Fibroblast of skin of back (primary cell): ENCODE data around the gene SNX13.

Experiments
- DNase-seq: peaks from one replicate; pipeline ENCODE4 v3.0.0-alpha.2; 2013

The SNX13 gene

GRCh38 chr7:17774716-17775288 lies 165.5 kb downstream of the SNX13 start:
- DNase-seq = peak; percentile 22

GRCh38 chr7:17774248-17774647 lies 166.0 kb downstream of the SNX13 start:
- DNase-seq = peak; percentile 71

- peak; percentile 59 for DNase-seq
Measured at GRCh38 chr7:17773289-17773626, 167.0 kb downstream of the SNX13 start.

GRCh38 chr7:17772581-17773288 lies 167.6 kb downstream of the SNX13 start:
- no peak for DNase-seq

- DNase-seq = no peak
Measured at GRCh38 chr7:17771901-17772408, 168.3 kb downstream of the SNX13 start.

GRCh38 chr7:17770710-17771375 lies 169.5 kb downstream of the SNX13 start:
- DNase-seq = no peak

GRCh38 chr7:17769918-17770317 lies 170.4 kb downstream of the SNX13 start:
- peak; percentile 68 for DNase-seq

- DNase-seq = no peak
Measured at GRCh38 chr7:17758008-17758407, 182.3 kb downstream of the SNX13 start.

GRCh38 chr7:17746020-17746530 lies 194.2 kb downstream of the SNX13 start:
- DNase-seq = no peak

GRCh38 chr7:17745610-17746009 lies 194.7 kb downstream of the SNX13 start:
- DNase-seq = no peak

- no peak for DNase-seq
Measured at GRCh38 chr7:17743316-17743715, 197.0 kb downstream of the SNX13 start.

GRCh38 chr7:17741426-17741825 lies 198.9 kb downstream of the SNX13 start:
- DNase-seq = no peak
